HG03108 (cell line): ENCODE results near the gene FKBP10.
"Not testable (repeated sequence)": the region's sequence is repeated elsewhere in the genome, so short reads cannot be mapped to it uniquely, and the experiment has no call there.

Experiments used
- ATAC-seq: cut with Tn5 transposase; IDR thresholded peaks from one replicate; pipeline ENCODE4 v1.9.1; 2021; ENCODE audit warnings: moderate library complexity; ENCODE audit not compliant: unreplicated experiment

Gene FKBP10

DNA sequence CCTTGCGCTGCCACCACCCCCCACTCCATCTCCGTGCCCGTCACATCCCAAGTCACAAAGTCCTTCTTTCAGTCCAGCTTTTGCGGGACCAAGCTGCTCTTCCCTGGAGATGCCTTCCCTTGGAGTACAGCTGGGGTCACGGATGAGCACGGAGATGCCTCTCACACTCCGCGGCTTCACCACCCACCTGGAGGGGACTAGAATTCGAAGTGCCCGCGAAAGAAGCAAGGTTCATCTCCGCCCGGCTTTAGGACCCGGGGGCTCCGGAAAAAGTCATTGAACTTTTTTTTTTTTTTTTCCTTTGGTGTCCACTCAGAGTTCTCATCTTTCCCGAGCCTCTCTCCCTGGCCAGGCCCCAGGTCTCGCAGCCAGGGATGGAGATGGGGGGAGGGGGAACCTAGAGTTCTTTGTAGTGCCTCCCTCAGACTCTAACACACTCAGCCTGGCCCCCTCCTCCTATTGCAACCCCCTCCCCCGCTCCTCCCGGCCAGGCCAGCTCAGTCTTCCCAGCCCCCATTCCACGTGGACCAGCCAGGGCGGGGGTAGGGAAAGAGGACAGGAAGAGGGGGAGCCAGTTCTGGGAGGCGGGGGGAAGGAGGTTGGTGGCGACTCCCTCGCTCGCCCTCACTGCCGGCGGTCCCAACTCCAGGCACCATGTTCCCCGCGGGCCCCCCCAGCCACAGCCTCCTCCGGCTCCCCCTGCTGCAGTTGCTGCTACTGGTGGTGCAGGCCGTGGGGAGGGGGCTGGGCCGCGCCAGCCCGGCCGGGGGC is at the start of gene FKBP10:
Gene FKBP10 (plus strand): TSS at position 624 of the 771 bp plus-strand sequence. CDS start 31 bp downstream, at position 655.
- ATAC-seq: no peak

- no peak for ATAC-seq
Measured at GRCh38 chr17:41763327-41763726, 49.5 kb upstream of the FKBP10 start.

GRCh38 chr17:41766135-41766534 is 46.7 kb upstream of the FKBP10 start:
- ATAC-seq: no peak

GRCh38 chr17:41767324-41768042 is 45.3 kb upstream of the FKBP10 start:
- ATAC-seq: no peak

DNA sequence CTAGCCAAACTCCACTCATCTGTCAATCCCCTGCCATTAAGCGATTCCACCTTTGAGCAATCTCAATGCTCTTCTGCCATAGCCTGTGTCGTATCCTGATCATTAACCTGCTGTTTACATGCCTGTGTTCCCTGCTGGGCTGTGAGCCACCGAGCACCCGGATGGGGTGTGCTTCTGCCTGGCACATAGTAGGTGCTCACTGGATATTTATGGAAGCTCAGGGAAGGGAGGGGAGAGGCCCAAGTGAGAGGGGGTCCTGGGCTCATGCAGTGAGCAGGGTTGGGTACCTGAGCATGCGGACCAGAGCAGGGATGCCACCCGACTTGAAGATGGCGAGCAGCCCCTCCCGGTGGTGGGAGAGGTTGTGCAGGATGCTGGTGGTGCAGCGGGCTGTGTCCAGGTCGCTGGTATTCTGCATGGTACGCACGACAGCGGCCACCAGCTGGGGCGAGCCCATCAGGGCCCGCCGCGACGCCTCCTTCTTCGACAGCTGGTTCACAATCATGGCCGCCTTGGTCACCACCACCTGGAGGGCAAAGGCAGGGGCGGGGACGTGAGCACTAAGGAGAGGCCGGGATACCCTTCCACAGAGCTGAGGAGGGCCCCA is 44.0 kb upstream of the FKBP10 start:
- no peak for ATAC-seq

DNA sequence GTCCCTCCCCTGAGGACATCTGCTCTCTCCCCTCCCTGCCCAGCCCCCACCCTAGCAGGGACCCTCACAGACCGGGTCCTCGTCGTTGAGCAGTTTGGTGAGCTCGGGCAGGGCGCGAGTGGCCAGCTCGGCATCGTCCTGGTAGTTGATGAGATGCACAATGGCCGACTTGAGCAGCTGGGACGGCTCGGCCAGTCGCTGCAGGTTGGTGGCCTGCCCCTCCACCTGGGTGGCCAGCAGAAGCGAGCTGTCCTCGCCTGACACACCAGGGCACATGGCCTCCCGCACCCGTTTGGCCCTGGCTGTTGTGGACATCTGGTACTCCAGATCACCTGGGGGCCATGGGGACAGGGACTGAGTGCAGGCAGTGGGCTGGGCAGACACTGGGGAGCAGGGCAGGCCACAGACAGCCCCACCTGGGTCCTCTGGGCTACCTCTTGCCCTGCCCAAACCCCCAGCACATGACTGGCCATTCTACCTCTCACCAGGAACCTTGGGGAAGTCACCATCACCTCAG is 43.4 kb upstream of the FKBP10 start:
- no peak for ATAC-seq

DNA sequence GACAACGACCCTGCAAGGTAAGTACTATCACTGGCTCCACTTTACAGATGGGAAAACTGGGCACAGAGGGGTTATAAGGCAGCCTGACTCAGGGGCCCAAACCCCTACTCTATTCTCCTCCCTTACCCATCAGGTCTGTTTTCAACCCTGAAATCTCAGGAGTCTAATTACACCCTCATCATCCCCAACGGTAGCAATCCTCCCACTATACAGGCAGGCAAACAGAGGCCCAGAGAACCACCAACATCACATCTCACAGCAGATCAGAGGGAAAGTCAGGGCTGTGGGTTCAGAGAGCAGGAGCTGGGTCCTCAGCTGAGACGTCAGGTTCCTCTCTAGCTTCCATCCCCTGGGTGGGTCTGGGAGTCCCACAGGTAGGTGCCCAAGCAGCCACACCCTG is 42.8 kb upstream of the FKBP10 start:
- no peak for ATAC-seq

DNA sequence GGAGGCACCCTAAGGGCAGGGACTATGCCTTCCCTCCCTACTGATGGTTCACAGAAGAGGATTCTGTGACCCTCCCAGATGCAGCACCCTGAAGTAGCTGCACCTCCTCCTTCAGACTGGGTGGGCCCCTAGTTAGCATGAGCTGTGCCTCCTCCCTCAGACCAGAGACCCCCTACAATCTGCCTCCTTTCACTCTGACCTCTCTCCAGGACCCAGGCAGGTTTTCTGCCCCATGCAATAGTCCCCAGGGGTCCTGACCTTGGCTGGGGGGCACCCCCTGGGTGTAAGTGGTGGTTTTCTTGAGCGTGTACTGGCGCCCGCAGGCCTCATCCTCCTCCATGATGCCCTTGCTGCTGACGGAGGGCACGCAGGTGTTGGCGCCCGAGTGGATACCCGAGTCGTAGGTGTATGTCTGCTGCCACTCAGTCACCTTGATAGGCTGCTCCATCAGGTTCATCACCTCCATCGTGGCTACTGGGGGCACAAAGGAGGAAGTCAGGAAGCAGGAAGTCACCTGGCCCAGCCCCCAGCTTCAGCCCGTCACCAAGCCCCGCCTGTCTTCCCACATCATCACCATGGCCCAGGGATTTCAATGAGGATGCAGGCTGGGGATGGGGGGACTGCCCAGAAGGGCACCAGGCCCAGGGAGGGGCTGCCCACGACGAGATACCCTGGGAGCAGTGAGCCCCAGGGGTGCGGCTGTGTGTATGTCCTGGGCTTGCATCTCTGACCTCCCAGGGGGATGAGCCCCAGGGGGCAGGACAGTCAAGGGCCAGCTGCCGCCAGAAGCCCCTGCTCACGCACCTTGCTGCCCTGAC is 41.2 kb upstream of the FKBP10 start:
- ATAC-seq: no peak

DNA sequence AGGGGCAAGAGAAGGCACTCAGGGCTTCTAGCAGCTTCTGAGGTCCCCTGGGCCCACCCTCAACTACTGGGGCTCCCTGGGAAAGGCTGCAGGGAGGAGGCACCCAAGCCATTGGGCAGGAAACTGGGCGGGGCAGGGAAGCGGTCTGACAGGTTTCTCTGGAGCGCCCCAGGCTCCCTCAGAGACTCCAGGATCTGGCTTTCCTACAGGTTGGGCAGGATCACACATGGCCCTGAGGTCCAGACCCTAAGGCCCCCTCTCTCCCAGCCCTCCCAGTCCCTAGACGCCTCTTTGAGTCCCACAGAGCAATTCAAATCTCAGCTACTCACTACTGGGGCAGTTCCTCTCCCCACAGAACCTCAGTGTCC is 40.6 kb upstream of the FKBP10 start:
- ATAC-seq: no peak

DNA sequence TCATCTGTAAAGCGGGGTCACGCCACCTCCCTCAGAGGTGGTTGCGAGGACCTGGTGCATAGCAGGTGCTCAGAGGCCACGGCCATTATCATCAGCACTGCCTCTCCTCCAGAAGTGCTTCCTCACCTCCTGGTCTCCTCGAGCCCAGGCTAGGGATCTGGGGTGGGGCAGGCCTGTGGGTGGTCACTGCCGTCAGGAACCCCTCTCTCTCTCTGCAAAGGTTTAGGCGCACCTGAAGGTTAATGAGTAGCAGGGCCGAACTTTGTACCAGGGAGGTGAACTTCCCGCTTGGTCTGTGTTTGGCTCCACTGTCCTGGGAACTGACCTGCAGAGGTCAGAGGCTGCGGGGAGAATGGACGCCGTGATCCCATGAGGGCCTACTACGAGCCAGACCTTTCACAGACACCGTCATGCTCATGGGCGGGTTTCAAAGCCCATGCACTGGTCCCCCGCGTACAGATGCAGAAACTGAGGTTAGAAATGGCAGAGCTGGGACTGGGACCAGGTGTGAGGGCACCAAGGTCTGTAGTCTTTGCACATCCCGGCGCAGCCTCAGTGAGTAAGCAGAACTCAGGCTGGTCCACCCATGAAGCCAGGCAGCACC is 40.1 kb upstream of the FKBP10 start:
- ATAC-seq: no peak

GRCh38 chr17:41773190-41773588 is 39.6 kb upstream of the FKBP10 start:
- no peak for ATAC-seq

DNA sequence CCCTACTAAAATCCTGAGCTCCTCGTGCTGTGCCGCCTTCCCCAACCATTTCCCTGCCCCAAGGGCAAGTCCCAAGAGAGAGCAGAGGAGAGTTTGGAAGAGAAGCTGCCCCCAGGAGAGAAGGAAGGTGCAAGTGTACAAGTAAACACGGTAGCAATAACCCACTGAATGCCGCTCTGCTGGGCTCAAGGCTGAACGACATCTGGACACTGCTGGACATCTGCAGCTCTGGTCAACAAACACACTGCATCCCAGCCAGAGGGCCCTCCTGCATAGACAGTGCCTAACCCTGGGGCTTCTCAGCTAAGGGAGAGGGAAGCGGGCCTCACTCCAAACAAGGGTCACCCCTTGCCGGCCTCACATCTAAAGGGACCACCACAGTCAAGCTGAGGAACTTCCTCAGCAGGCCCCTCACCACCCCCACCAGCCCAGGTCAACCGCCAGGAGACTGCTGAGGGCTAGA is 39.0 kb upstream of the FKBP10 start:
- ATAC-seq: no peak

DNA sequence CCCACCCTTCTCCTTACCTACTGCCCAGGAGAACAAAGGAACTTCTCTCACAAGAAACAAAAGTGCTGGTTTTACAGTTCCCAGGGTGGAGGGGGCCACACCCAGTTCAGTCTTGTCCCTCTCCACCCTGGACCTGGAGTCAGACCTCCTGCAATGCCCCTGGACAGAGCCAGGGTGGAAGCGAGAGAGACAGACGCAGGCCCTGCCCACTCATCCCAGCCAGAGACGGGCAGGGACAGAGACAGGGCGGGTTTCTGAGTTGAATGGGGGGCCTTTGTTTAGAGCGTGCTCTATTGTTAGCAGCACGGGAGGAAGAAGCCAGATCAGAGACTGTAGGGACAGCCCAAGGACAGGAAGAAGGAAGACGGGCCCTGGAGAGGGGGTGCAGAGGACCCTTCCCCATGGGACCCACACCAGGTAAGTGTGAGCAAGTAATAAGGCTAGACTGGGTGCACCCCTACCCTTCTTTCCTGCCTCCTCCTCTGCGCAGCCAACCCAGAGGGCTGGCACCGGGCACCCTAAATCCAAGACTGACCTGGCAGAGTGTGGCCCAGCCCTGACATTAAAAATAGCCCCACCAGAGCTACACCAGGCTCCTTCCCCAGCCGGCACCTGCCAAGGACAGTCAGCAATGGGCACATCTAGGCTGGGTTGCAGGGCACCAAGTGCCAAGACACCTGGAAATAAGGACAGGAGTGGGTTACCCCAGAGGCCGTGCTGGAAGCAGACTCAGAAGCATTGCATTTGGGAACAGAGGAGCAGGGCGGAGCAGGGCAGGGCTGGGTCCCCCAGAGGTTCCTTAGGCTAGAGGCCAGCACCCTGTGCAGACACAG is 37.2 kb upstream of the FKBP10 start:
- no peak for ATAC-seq

DNA sequence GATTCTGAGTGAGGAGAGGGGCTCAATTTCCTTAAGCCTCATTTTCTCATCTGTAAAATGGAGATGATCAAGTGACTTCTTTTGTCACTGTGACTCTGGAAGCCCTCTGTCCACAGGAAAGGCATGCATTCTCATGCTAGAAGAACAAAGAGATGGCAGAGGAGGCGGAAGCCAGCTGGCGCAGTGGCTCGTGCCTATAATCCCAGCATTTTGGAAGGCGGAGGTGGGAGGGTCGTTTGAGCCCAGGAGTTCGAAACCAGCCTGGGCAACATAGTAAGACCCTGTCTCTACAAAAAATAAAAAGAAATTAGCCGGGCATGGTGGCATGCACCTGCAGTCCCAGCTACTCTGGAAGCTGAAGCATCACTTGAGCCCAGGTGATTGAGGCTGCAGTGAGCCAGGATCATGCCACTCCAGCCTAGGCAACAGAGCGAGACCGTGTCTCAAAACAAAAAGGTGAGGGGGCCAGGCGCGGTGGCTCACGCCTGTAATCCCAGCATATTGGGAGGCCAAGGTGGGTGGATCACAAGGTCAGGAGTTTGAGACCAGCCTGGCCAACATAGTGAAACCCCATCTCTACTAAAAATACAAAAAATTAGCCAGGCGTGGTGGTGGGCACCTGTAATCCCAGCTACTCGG is 36.4 kb upstream of the FKBP10 start:
- not testable (repeated sequence) for ATAC-seq

DNA sequence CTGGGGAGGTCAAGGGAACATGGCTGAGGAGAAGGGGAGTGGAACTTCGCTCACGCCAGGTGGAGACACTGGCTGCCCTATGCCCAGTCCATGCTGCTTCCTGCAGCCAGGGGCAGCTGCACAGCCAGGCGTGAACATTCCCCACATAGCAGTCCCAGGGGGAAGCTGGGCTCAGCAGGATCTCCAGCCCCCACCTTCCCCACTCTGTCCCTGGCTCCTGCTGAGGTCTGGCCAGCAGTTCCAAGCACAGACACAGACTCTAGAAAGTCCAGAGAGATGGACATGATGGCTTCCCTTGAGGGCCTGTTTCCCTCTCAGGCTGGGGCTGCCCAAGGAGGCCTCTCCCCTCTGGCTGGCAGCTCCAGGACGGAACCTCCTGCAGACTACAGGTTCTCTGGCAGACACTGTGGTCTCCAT is 35.6 kb upstream of the FKBP10 start:
- ATAC-seq: no peak

GRCh38 chr17:41777574-41778188 is 35.1 kb upstream of the FKBP10 start:
- no peak for ATAC-seq

GRCh38 chr17:41779954-41780353 is 32.9 kb upstream of the FKBP10 start:
- ATAC-seq: no peak

DNA sequence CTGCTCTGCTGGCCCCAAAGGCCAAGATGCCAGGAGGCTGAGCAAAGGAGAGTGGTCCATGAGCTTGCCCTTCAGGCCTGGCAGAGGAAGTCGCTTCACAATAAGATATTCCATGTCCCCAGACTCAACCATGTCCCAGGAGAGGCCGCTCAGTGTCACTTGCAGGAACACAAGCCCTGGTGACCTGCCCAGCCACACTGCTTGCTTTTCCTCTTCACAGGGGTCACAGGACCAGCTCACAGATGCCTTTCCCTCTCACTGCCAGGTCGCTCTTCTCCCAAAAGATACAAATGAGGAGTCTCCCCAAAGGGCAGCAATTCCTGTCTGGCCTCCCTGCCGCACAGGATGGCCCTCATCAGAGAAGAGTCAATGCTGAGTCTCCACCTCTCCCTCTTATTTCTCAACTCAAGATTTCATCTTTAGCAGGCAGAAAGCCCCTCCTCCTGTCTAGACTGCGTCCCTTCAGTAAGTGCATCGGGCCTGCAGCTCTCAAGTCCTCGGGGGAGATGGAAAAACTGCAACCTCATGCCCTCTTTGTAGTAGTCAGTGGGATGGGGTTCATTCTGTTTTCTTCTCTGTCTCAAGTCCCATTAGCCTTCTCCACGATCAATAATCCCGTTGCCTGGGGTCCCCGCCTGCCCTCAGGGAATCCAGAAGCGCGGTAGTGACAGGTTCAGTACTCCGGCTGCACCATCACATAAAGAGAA is 31.2 kb upstream of the FKBP10 start:
- ATAC-seq: no peak
